Measurements from ENCODE around the gene SMIM27. TPM values are rescaled to one million over a fixed set of nuclear protein-coding genes. Genes with fewer than 3 reads are reported as not detected.
"Not testable (repeated sequence)": the region's sequence is repeated elsewhere in the genome, so short reads cannot be mapped to it uniquely, and the experiment has no call there.

Gene SMIM27
- total RNA-seq, 1 experiment from 2014 or later, result 8.1 TPM

DNA sequence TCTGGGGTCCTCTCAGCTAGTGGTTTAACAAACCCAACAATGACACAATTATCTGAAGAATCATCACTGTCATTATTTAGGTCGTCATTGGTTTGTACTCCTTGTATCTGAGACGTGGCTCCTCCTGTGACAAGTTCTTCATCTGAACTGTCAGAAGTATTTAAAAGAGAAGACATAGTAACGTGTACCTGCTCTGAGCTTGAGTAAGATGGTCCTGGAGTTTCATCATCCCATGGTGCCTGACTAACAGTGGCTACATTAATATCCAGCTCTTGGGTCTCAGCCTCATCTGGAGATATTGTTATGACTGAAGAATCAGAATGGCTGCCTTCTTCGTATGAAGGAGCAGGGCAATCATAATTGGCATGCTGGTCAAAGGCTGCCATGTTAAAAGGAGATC lies 9.1 kb upstream of the SMIM27 start:
- peaks cover 53% of the 10 kb centered on the region for H3K79me2 ChIP-seq (ENCODE audit: insufficient read depth, low read length)

DNA sequence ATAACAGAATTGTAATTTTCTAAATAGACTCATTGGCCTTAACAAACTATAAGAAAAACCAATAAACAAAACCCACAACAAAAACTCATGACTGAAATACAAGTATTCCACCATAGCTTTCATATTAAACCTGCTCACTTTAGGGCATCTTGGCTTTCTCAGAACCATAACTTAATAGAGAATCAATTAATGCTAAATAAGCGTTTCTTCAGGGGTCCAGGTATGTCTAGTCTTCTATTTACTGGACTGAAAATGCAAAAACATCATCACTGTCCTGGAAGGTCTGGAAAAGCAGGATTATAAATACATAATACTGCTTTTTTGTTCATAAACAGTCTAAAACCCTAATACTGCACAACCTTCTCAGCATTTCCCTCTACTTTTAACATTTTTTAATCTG lies 6.2 kb upstream of the SMIM27 start:
- H3K4me2 ChIP-seq (ENCODE audit: low read length), result no peak overlapping the region
- no peaks in the 10 kb centered on the region for H3K9me3 ChIP-seq (ENCODE audit: control insufficient read depth in 1 of 2, insufficient read depth in 1 of 2, low read depth in 1 of 2, low read length in 2 of 2)
- no peak overlapping the region for H2AFZ ChIP-seq (ENCODE audit: low read depth, low read length, poor library complexity, severe bottlenecking)
- H3K9me2 ChIP-seq (ENCODE audit: insufficient read depth), result no peaks in the 10 kb centered on the region
- H3K79me2 ChIP-seq (ENCODE audit: insufficient read depth, low read length), result peaks cover 81% of the 10 kb centered on the region
- H3K9ac ChIP-seq (ENCODE audit: low read length), result no peak overlapping the region
- H3K36me3 ChIP-seq (ENCODE audit: control insufficient read depth in 1 of 2, insufficient read depth in 2 of 2, low read length in 2 of 2), result peaks cover 9 to 14% of the 10 kb centered on the region in 2 experiments; a peak in 3 of 4 replicates
- no peak for TF ChIP-seq EGR1 (IDR thresholded peaks at IDR 0.05; ENCODE audit: low read depth)
- ATAC-seq, result no peak
- DNase-seq (ENCODE audit: low read depth, low spot score), result no peak
- POLR2A ChIA-PET, result no interaction called here
- RAD21 ChIA-PET (ENCODE audit: low non-redundant PET in 1 of 2, low total read pairs in 2 of 2, uncharacterized antibody in 2 of 2, unreplicated experiment in 2 of 2), result no interaction called here
- no peak overlapping the region for H3K4me3 ChIP-seq (replicated peaks in 1 of 2; ENCODE audit: low read depth in 1 of 2, low read length in 2 of 2)
- CTCF ChIA-PET, result no interaction called here
- no peaks in the 10 kb centered on the region for H3K27me3 ChIP-seq (ENCODE audit: insufficient read depth, low read length)
- H3K4me1 ChIP-seq (ENCODE audit: control insufficient read depth in 1 of 2, insufficient read depth in 2 of 2, low read length in 2 of 2), result peaks cover 3 to 9% of the 10 kb centered on the region in 2 experiments
- intact Hi-C loops (cut with micrococcal nuclease), result no loop called here
- no TSS peak for BruUV-seq (replicated peaks)
- no peaks in the 10 kb centered on the region for H4K20me1 ChIP-seq (ENCODE audit: insufficient read depth)
- no peak overlapping the region for H3K27ac ChIP-seq (ENCODE audit: low read depth, low read length)

More for the DNA sequence above, 9.1 kb upstream of the SMIM27 start:
- H3K27me3 ChIP-seq (ENCODE audit: insufficient read depth, low read length), result no peaks in the 10 kb centered on the region
- BruUV-seq (replicated peaks), result no TSS peak
- no peak overlapping the region for H3K27ac ChIP-seq (ENCODE audit: low read depth, low read length)
- H4K20me1 ChIP-seq (ENCODE audit: insufficient read depth), result no peaks in the 10 kb centered on the region
- peaks cover 9 to 14% of the 10 kb centered on the region in 2 experiments; a peak in 3 of 4 replicates for H3K36me3 ChIP-seq (ENCODE audit: control insufficient read depth in 1 of 2, insufficient read depth in 2 of 2, low read length in 2 of 2)
- H3K4me1 ChIP-seq (ENCODE audit: control insufficient read depth in 1 of 2, insufficient read depth in 2 of 2, low read length in 2 of 2), result no peaks in the 10 kb centered on the region
- H3K9ac ChIP-seq (ENCODE audit: low read length), result no peak overlapping the region
- no peak overlapping the region for H2AFZ ChIP-seq (ENCODE audit: low read depth, low read length, poor library complexity, severe bottlenecking)
- H3K9me3 ChIP-seq (ENCODE audit: control insufficient read depth in 1 of 2, insufficient read depth in 1 of 2, low read depth in 1 of 2, low read length in 2 of 2), result no peaks in the 10 kb centered on the region
- ChIA-PET CTCF (no interaction called here), POLR2A (no interaction called here), RAD21 (ENCODE audit: low non-redundant PET in 1 of 2, low total read pairs in 2 of 2, uncharacterized antibody in 2 of 2, unreplicated experiment in 2 of 2) (no interaction called here)
- intact Hi-C loops (cut with micrococcal nuclease), result no loop called here
- no peak overlapping the region for H3K4me2 ChIP-seq (ENCODE audit: low read length)
- DNase-seq (ENCODE audit: low read depth, low spot score) (no peak), ATAC-seq (no peak)
- TF ChIP-seq TCF7L2 (IDR thresholded peaks at IDR 0.05; ENCODE audit: borderline replicate concordance, extremely low read depth, insufficient read depth, insufficient read length) (no peak), FOSL1 (IDR thresholded peaks at IDR 0.05; ENCODE audit: low read depth) (no peak), SIN3A (IDR thresholded peaks at IDR 0.05; ENCODE audit: low read depth) (no peak), SRF (IDR thresholded peaks at IDR 0.05; ENCODE audit: low read depth) (no peak), SP1 (IDR thresholded peaks at IDR 0.05; ENCODE audit: low read depth) (no peak), POLR2A (IDR thresholded peaks at IDR 0.05; ENCODE audit: borderline replicate concordance, extremely low read depth, insufficient read depth, insufficient read length) (no peak)
- TF ChIP-seq, protein P1, sequence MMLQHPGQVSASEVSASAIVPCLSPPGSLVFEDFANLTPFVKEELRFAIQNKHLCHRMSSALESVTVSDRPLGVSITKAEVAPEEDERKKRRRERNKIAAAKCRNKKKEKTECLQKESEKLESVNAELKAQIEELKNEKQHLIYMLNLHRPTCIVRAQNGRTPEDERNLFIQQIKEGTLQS (IDR thresholded peaks at IDR 0.05), result no peak
- H3K4me3 ChIP-seq (replicated peaks in 1 of 2; ENCODE audit: low read depth in 1 of 2, low read length in 2 of 2), result no peak overlapping the region
- H3K9me2 ChIP-seq (ENCODE audit: insufficient read depth), result no peaks in the 10 kb centered on the region

DNA sequence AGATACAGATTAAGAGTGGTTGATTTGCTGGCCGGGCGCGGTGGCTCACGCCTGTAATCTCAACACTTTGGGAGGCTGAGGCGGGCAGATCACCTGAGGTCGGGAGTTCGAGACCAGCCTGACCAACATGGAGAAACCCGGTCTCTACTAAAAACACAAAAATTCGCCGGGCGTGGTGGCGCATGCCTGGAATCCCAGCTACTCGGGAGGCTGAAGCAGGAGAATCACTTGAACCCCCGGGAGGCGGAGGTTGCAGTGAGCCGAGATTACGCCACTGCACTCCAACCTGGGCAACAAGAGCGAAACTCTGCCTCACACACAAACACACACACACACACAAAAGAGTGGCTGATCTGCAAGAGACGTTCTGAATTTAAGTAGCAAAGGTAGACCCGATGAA lies 3.9 kb upstream of the SMIM27 start:
- H2AFZ ChIP-seq (ENCODE audit: low read depth, low read length, poor library complexity, severe bottlenecking); DNase-seq (ENCODE audit: low read depth, low spot score); H3K27ac ChIP-seq (ENCODE audit: low read depth, low read length); H3K36me3 ChIP-seq (ENCODE audit: control insufficient read depth in 1 of 2, insufficient read depth in 2 of 2, low read length in 2 of 2); H3K4me3 ChIP-seq (replicated peaks in 1 of 2; ENCODE audit: low read depth in 1 of 2, low read length in 2 of 2); H3K9ac ChIP-seq (ENCODE audit: low read length); CTCF ChIA-PET; POLR2A ChIA-PET; H3K27me3 ChIP-seq (ENCODE audit: insufficient read depth, low read length); BruUV-seq (replicated peaks); intact Hi-C loops (cut with micrococcal nuclease); RAD21 ChIA-PET (ENCODE audit: low non-redundant PET in 1 of 2, low total read pairs in 2 of 2, uncharacterized antibody in 2 of 2, unreplicated experiment in 2 of 2); H4K20me1 ChIP-seq (ENCODE audit: insufficient read depth); H3K9me2 ChIP-seq (ENCODE audit: insufficient read depth); H3K9me3 ChIP-seq (ENCODE audit: control insufficient read depth in 1 of 2, insufficient read depth in 1 of 2, low read depth in 1 of 2, low read length in 2 of 2); ATAC-seq; H3K4me2 ChIP-seq (ENCODE audit: low read length): not testable (repeated sequence)
- H3K79me2 ChIP-seq (ENCODE audit: insufficient read depth, low read length), result peaks cover 86% of the 10 kb centered on the region
- peaks cover 4 to 18% of the 10 kb centered on the region in 2 experiments for H3K4me1 ChIP-seq (ENCODE audit: control insufficient read depth in 1 of 2, insufficient read depth in 2 of 2, low read length in 2 of 2)
